HG02763 (cell line): ENCODE results near the gene EEFSEC.

Source experiments
- ATAC-seq: cut with Tn5 transposase; IDR thresholded peaks from one replicate; pipeline ENCODE4 v1.9.1; 2021; ENCODE audit warnings: mild to moderate bottlenecking, moderate library complexity; ENCODE audit not compliant: unreplicated experiment

Gene EEFSEC

GRCh38 chr3:128240232-128240631 lies 87.0 kb downstream of the EEFSEC start:
- ATAC-seq = no peak

DNA sequence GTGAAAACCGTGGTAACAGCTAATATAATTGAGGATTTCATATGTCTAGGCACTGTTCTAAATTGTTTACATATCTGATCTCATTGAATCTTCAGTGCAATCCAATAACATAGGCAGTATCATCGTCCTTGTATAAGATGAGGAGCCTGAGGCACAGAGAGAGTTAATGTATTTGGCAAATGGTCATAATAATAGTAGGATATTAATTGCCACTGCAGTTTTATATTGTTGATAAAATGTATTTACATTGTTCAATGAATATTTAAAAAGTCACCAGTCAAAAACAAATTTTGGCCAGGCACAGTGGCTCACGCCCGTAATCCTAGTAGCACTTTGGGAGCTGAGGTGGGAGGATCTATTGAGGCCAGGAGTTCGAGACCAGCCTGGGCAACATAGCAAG lies 88.5 kb downstream of the EEFSEC start:
- no peak for ATAC-seq

GRCh38 chr3:128242818-128243601 lies 89.7 kb downstream of the EEFSEC start:
- ATAC-seq = no peak

- no peak for ATAC-seq
Measured at GRCh38 chr3:128243602-128244504, 90.6 kb downstream of the EEFSEC start.

GRCh38 chr3:128245460-128245859 lies 92.2 kb downstream of the EEFSEC start:
- ATAC-seq = no peak

DNA sequence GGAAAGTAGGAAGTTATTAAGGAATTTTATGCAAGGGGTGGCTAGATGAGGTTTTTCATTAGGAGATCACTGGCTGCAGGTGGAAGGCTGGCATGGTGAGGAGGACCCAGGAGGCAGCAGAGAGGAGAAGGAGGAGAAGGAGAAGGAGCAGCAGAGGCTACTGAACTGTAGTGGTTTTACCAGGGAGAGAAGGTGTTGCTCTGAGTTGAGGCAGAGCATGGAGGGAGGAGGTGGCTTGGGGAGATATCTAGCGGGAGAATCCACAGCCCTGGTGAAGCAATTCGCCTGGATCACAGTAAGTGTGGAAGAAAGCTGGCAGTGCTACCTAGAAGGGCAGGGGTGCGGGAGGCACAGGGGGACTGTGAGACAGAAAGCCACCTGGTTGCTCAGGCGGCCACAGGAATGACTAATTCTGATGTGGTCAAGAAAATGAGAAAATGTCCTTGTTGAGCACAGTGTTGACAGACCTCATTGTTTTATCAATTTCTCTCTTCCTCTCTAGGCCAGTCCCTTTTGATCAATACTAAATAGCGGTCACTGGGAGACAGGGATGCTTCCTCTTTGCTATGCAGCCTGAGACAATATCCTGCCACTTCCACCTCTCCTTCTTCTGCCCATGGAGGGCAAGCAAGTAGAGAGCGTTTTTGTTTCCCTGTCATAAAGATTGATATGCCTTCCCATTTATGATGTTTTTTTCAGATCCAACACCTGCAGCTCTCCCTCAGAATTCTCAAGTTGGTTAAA lies 94.6 kb downstream of the EEFSEC start:
- no peak for ATAC-seq

- ATAC-seq = no peak
Measured at GRCh38 chr3:128252083-128252482, 98.8 kb downstream of the EEFSEC start.

GRCh38 chr3:128253150-128253549 lies 99.9 kb downstream of the EEFSEC start:
- ATAC-seq = no peak

- no peak for ATAC-seq
Measured at GRCh38 chr3:128254066-128254590, 100.8 kb downstream of the EEFSEC start.

- no peak for ATAC-seq
Measured at GRCh38 chr3:128254967-128255366, 101.7 kb downstream of the EEFSEC start.

DNA sequence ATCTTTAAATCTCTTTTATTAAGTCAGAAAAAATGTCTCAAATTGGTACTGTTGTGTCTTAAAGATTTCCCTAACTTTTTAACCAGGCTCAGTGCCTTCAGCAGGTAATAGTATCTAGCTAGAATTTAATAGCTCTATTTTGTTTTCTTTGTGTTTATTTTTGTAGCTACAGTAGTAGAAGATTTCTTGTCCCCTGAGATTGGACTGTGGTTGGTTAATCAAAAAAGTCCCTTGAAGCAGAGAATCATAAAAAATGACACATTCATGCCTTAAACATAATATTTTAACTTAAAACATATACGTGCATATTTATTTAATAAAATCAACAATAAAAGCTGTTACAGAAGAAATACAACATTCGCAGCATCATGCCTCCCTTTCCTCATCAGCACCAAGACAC lies 102.8 kb downstream of the EEFSEC start:
- ATAC-seq = no peak

DNA sequence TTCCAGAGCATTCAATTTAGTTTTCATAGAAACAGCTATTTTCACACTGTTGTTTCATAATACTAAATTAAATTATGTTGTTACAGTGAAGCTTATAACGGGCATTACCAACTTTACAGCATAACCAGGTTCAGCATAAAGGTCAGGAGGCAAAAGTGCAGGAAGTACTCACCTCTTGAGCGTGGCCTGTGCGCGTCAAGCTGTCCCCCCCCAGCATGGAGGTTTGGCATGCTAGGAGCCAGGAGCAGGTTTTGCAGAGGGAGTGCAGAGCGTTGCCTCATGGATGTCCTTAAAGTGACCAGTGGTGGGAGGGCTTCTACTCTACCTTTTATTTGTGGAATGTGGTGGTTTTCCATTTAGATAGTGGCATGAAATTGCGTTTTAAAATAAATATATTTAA lies 104.4 kb downstream of the EEFSEC start:
- no peak for ATAC-seq

GRCh38 chr3:128260275-128260674 lies 107.0 kb downstream of the EEFSEC start:
- ATAC-seq = no peak

- ATAC-seq = no peak
Measured at GRCh38 chr3:128262457-128262856, 109.2 kb downstream of the EEFSEC start.

GRCh38 chr3:128263118-128263517 lies 109.8 kb downstream of the EEFSEC start:
- ATAC-seq = no peak

DNA sequence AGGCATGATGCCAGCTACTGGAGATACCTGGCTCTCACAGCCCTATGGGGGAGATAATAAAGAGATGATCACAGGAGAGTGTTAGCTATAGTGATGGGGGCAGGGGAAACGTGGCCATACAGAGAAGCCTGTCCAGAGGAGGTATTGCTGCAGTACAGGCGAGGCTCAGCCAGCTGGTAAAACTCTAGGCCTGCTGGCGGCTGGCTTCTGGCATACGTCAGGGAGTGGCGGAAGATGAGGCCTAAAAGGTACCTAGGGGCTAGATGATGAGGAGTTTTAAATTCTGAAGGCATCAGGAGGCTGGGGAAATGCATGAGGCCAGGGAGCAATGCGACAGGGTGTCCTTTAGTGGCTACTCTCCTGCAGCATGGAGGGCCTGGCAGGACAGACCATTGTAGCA lies 110.7 kb downstream of the EEFSEC start:
- ATAC-seq = no peak

- ATAC-seq = no peak
Measured at GRCh38 chr3:128266453-128266852, 113.2 kb downstream of the EEFSEC start.

- no peak for ATAC-seq
Measured at GRCh38 chr3:128267541-128267940, 114.3 kb downstream of the EEFSEC start.

DNA sequence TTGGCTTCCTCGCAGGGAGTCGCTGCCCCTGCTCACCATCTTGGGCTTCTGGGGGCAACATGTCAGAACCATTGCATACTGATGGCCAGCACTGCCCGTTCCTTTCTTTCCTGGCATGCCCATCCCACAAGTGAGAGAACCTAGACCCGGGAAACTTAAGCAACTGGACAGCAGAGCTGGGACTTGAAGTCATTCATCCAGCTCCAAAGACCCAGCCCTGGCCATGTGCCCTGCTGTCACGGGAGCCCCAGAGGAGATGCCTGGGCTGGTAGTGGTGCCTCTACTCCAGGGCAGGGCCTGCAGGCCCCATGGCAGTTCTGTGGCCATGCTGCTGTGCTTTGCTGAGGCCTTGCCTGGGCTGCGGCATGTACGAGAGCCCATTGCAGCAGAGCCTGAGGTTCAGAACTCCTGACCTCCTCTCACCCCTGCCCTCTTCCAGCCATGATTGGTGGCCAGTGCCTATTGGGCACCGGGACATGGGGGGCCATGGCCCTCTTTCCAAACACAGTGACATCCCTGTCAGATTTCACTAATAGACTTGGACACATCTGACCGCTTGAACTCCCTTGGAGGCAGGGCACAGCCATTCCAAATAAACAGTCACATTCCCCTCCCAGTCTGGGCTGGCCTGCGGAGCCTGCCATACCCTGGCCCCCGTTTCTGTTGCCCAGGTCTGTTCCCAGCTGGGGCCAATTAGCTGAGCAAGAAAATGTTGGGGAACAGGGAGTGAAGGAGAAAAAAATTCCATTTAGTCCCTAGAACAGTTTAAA lies 115.9 kb downstream of the EEFSEC start:
- ATAC-seq = no peak

- no peak for ATAC-seq
Measured at GRCh38 chr3:128269796-128270195, 116.5 kb downstream of the EEFSEC start.
